ENCODE results near the gene UCK2. TPM values are rescaled to one million over a fixed set of nuclear protein-coding genes. Genes with fewer than 3 reads are reported as not detected.

Gene UCK2
- total RNA-seq, 1 experiment from 2014 or later, result 130 TPM

DNA sequence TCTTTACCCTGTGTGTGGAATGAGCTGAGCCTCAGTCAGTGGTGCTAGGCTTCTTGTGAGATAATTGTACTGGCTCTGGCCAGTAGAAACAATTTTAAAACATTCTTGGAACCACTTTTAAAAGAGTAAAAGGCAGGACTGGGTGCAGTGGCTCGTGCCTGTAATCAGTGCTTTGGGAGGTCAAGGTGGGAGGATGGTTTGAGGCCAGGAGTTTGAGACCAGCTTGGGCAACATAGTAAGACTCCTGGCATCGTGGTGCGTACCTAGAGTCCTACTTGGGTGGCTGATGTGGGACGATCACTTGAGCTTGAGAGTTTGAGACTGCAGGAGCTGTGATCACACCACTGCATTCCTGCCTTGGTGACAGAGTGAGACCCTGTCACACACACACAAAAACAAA is 89.8 kb downstream of the UCK2 start:
- H3K9me3 ChIP-seq, result no peaks in the 10 kb centered on the region
- H3K27me3 ChIP-seq, result no peaks in the 10 kb centered on the region
- H3K36me3 ChIP-seq, result peaks cover 18% of the 10 kb centered on the region
- no peak overlapping the region for H3K4me3 ChIP-seq
- DNase-seq, result no peak

DNA sequence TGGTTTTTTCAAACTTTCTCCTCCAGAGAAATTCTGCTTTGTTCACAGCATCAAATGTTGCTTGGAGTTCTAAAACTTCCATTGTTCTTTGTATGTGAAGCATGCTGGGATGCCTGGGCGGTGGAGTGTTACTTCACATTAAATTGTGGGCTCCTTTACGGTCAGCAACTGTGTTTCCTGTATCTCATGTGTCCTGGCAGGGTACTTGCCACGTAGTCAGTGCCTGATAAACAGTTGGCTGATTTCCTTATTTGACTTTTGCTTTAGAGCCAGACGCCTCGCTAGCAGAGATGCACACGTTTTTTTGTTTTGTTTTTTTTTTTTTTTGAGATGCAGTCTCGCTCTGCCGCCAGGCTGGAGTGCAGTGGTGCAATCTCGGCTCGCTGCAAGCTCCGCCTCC is 96.7 kb downstream of the UCK2 start:
- Histone ChIP-seq H3K27me3 (no peaks in the 10 kb centered on the region), H3K36me3 (no peaks in the 10 kb centered on the region; the same call in 1 of the 2 replicates), H3K9me3 (no peaks in the 10 kb centered on the region), H3K4me3 (no peak overlapping the region)
- no peak for DNase-seq

DNA sequence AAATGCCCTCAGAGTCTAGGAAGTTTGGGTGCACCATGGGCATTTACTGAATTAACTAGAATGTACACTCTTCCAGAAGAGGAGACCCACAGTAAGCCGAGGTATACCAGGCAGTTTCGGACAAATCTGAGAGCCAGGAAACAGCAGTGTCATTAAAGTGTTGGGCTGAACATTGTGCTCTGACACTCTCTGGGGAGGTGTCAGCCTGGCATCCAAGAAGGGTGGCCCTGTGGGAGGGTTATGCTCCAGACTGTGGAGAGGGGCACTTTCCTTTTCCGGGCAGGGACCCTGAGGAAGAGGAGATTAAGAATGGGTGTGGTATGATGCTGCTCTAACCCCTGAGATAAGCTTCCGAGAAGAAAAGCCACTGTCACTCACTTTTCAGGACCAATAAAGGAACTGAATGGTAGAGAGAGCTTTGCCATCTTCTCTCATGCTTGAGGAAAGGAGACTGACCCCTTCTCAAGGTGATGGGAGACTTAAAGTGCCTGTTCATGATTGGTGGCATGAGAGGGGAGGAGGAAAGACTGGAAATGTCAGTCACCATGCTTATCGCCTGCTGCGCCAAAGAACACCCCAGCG is 98.2 kb downstream of the UCK2 start:
- Histone ChIP-seq H3K36me3 (no peaks in the 10 kb centered on the region), H3K27me3 (no peaks in the 10 kb centered on the region)
- DNase-seq, result no peak

DNA sequence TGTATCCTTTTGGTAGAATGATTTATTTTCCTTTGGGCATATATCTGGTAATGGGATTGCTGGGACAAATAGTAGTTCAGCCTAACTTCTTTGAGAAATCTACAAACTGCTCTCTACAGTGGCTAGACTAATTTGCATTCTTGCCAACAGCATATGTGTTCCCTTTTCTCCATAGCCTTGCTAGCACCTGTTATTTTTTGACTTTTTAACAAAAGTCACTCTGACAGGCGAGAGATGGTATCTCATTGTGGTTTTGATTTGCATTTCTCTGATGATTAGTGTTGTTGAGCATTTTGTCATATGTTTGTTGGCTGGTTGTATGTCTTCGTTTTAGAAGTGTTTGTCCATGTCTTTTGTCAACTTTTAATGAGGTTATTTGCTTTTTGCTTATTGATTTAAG is 99.8 kb downstream of the UCK2 start:
- H3K36me3 ChIP-seq, result no peaks in the 10 kb centered on the region
- no peaks in the 10 kb centered on the region for H3K9me3 ChIP-seq
- DNase-seq, result no peak
- H3K4me3 ChIP-seq, result no peak overlapping the region
- no peaks in the 10 kb centered on the region for H3K27me3 ChIP-seq

More for the DNA sequence above, 98.2 kb downstream of the UCK2 start:
- no peak overlapping the region for H3K4me3 ChIP-seq
- no peaks in the 10 kb centered on the region for H3K9me3 ChIP-seq

DNA sequence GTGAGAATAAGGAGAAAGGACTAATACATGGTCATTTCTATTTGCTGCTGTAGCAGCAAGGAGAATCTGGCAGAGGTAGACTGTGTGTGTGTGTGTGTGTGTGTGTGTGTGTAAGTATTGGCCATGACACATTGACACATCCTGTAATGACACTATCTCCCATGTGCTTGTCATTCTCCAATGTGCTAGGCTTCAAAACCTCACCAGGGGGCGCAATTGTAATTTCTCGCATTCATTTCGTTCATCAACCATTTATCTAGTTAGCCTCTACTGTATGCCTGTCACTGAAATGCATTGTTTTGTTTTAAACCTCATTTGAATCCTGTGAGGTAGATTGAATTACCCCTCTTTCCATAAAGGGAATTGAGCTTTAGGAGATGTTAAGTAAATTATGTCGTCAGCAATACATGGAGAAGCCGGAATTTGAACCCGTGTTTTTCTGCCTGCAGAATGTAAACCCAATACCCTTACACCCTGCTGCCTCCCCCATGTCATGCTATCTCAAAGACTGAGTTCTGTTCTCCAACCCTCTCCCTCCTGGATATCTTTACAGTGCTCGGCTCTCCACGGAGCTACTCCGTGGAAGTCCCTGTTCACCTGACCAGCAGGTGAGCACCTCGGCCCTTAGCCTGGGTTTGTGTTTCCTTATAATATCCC is 100.8 kb downstream of the UCK2 start:
- Histone ChIP-seq H3K4me3 (no peak overlapping the region), H3K27me3 (no peaks in the 10 kb centered on the region), H3K36me3 (no peaks in the 10 kb centered on the region), H3K9me3 (no peaks in the 10 kb centered on the region)
- peak; percentile 32 for DNase-seq

DNA sequence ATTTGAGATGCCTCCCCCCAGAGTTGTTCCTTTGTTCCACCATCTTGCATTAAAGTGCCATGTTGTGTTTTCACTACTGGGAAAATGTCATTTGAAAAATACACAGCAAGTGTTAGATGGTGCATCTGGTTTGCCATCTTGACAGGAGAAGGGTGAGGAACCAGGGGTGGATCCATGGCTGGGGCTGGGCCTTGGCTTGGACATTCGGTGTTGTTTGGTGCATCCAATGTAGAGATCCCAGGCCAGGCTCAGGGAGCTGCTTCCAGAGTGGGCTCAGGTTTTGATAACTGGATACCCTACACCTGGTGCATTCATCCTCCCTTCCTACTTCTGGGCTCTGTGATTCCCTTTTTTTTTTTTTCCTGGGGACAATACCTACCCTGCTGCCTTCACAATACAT is 103.5 kb downstream of the UCK2 start:
- no peak overlapping the region for H3K4me3 ChIP-seq
- no peak for DNase-seq

DNA sequence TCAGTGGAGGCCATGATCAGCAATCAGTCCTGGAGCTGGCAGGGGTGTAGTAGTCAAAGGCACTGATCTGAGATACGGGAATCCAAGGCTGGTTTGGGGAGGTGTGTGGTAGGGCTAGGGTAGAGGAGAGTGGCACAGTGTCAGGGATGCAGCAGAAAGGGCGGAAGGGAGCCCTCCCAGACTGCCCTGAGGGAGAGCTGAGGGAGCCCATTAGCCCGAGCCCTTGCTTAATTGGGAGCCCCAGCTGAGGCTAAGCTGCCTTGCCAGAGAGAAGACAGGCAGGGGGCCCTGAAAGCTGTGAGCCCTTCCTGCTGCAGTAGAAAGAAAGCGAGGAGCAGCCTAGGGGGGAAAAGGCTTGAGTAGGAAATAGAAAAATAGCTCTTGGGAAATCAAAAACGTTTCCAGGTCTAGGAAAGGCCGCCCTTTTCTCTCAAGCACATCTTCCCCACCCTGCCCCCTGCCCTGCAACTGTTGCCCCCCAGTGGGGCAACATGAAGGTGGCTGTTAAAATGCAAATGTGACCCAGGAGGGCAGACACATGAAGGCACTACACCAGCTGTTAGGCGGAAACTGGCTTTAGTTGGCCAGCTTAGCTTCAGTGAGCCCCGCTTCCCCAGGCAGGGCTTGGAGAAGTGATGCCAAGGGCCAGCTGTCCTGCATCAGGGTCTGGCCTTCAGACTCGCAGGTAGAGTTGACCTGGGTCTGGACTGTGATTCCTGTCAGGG is 106.2 kb downstream of the UCK2 start:
- Histone ChIP-seq H3K4me3 (no peak overlapping the region), H3K9me3 (no peaks in the 10 kb centered on the region), H3K27me3 (no peaks in the 10 kb centered on the region), H3K36me3 (no peaks in the 10 kb centered on the region)
- DNase-seq, result no peak

More for the DNA sequence above, 103.5 kb downstream of the UCK2 start:
- Histone ChIP-seq H3K9me3 (no peaks in the 10 kb centered on the region), H3K36me3 (no peaks in the 10 kb centered on the region), H3K27me3 (no peaks in the 10 kb centered on the region)

DNA sequence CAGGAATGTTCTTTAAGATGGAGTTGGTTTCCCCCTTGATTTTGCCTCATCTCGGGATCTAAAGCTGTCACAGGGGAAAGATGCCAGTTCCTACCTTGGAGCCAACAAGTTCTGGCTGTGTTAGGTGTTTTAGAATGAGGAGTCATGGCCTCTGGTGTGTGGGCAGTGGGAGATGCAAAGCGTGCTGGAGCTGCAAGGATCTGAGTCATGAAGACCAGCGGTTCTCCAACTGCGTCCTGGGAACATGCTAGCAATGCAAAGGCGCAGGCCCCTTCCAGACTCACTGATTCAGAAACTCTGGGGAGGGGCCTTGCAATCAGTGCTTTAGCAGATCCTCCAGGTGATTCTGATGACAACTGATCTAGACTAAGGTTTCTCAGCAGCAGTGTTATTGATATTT is 109.1 kb downstream of the UCK2 start:
- Histone ChIP-seq H3K4me3 (no peak overlapping the region), H3K9me3 (no peaks in the 10 kb centered on the region), H3K27me3 (no peaks in the 10 kb centered on the region), H3K36me3 (no peaks in the 10 kb centered on the region)
- DNase-seq, result no peak

DNA sequence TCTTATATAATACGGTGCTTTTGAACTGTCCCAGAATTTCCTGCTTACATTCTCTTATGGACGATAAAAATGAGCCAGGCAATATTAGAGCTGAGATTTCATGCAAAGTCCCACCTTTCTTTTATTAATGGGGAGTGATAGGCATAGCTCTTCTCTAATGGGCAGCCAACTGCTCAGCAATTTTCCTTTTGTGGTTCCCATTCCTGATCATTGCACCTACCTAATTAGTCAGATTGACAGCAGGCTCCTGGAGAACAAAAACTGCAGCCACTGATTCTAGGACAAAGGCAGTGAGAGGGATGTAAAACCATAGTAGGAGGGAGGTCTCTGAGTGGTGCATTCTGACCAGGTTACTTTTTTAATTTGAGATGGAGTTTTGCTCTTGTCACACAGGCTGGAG is 110.4 kb downstream of the UCK2 start:
- no peak for DNase-seq
- H3K4me3 ChIP-seq, result no peak overlapping the region
- no peaks in the 10 kb centered on the region for H3K36me3 ChIP-seq
- H3K27me3 ChIP-seq, result no peaks in the 10 kb centered on the region
- no peaks in the 10 kb centered on the region for H3K9me3 ChIP-seq

DNA sequence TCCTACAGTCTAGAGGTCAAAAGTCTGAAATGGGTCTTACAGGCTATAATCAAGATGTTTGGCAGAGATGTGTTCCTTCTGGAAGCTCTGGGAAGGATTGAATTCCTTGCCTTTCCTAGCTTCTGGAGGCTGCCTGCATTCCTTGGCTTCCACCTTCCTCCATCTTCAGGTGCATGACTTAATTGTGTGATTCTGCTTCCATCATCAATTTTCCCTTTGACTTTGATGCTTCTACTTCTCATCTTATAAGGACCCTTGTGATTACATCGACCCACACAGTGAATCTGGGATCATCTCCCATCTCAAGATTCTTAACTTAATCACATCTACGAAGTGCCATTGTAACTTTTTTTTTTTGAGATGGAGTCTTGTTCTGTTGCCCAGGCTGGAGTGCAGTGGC is 111.4 kb downstream of the UCK2 start:
- Histone ChIP-seq H3K27me3 (no peaks in the 10 kb centered on the region), H3K4me3 (no peak overlapping the region), H3K36me3 (no peaks in the 10 kb centered on the region), H3K9me3 (no peaks in the 10 kb centered on the region)
- DNase-seq, result no peak

DNA sequence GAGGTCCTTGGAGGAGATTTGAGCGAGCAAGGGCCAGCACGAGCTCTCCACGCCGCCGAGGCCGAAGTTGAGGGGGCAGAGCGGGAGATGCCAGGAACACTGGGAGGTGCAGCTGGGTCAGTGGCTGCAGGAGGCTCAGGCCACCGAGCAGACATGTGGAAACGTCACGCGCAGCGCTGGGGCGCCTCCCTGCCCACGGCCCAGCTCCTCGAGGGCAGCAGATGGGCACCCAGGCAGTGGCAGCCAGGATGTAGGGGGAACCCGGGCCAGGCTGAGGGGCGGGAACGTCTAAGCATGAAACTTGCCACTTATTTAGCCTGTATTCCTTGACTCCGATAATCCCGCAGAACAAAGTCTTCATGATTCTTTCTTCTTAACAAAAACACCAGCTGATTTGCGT is 114.1 kb downstream of the UCK2 start:
- DNase-seq, result no peak
- Histone ChIP-seq H3K36me3 (no peaks in the 10 kb centered on the region), H3K27me3 (no peaks in the 10 kb centered on the region), H3K9me3 (no peaks in the 10 kb centered on the region), H3K4me3 (no peak overlapping the region)

DNA sequence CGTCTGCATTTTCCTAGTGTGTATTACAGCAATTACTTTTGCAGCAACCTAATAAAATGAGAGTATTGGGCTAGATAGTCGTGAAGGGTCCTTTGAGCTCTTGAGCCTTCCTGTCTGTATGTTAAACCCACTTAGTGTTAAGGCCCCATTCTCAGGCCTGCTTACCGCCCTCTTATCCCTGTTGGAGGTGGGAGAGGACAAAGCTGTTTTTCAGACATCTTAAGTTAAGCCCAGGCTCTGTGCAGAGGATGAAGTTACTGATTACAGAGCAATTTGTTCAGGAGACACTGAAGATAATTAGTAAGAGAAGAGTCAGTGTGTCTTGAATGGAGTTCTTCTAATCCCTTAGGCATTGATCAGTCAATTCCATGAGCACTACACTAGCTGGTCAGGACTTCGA is 114.6 kb downstream of the UCK2 start:
- H3K36me3 ChIP-seq, result no peaks in the 10 kb centered on the region
- H3K9me3 ChIP-seq, result no peaks in the 10 kb centered on the region
- DNase-seq, result no peak
- no peak overlapping the region for H3K4me3 ChIP-seq
- H3K27me3 ChIP-seq, result no peaks in the 10 kb centered on the region

DNA sequence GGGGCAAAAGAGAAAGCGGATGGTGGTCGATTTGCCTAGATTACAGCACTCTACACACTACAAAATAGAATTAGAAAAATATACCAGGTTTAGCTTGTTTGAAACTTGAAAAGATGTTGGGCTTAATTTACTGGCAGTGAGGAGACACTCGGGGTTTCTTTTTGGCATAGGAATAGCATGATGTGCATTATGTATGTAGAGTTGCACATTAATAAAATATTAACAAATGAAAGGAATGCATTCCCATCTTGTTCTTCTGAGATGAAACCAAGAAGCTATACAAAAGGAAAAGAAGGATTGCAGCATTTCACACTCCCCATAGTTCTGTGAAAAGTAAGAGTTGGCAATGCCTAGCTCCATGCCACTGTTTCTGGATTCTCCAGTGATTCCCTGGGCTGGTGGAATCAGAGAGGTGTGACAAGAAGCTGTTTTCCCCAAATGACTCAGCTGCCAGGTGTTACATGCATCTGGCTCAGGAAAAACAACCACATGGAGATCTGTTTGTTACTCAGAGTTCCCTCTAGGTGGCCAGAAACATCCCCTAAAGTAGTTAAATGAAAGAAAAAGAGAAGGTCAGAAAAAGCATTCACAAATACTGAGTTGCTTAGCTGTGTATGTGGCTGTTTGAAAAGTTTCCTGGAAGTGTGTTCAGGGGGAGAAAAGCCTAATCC is 115.6 kb downstream of the UCK2 start:
- Histone ChIP-seq H3K27me3 (no peaks in the 10 kb centered on the region), H3K36me3 (no peaks in the 10 kb centered on the region), H3K9me3 (no peaks in the 10 kb centered on the region), H3K4me3 (no peak overlapping the region)
- no peak for DNase-seq

DNA sequence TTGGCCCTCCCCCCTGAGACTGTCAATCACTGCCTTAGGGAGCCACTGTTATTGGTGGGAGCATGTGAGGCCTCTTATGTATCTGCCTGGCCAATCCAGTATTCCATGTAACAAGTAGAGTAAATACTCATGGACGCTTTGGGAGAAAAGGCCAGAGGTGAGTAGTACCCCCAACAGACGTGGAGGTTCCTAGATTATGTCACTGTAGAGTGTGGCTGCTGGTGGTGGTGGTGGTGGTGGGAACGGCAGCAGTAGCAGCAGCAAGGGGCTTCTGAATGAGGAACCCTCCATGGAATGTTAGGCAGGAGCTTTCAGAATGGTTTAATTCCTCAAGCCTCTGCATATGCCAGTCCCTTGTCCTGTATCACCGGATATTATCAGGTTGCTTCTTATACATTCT is 118.5 kb downstream of the UCK2 start:
- Histone ChIP-seq H3K9me3 (no peaks in the 10 kb centered on the region), H3K4me3 (no peak overlapping the region), H3K36me3 (no peaks in the 10 kb centered on the region), H3K27me3 (no peaks in the 10 kb centered on the region)
- no peak for DNase-seq

DNA sequence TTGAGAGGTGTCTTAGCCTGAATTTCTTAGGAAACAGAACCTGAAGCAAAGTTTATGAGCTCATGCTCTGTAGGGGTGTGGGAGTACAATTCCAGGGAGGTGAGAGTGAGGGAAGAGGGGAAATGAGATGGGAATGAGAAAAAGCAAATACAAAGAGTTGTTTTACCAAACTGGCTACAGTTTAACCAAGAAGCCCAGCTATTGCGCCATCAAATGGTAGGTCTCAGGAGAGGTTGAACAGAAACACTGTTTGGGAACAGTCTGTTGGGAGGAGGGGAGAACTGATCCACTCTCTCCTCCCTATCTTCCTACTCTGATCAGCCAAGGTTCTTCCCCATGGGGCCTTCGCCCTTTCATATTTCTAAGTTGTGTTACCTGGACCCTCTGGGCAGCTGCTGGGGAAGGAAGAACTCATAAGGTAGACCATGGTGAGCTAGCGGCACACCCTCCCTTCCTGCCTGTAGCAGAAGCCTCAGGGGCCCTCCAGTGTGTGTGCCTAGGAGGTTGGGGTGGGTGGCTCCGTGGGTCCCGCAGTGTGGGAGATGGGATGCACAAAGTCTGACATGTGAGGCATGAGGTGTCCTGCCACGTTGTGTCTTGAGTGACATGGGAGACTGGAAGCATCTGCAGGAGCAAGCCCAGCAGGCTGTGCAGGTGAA is 120.5 kb downstream of the UCK2 start:
- no peaks in the 10 kb centered on the region for H3K9me3 ChIP-seq
- no peak for DNase-seq
- H3K4me3 ChIP-seq, result no peak overlapping the region
- H3K27me3 ChIP-seq, result no peaks in the 10 kb centered on the region
- H3K36me3 ChIP-seq, result no peaks in the 10 kb centered on the region

DNA sequence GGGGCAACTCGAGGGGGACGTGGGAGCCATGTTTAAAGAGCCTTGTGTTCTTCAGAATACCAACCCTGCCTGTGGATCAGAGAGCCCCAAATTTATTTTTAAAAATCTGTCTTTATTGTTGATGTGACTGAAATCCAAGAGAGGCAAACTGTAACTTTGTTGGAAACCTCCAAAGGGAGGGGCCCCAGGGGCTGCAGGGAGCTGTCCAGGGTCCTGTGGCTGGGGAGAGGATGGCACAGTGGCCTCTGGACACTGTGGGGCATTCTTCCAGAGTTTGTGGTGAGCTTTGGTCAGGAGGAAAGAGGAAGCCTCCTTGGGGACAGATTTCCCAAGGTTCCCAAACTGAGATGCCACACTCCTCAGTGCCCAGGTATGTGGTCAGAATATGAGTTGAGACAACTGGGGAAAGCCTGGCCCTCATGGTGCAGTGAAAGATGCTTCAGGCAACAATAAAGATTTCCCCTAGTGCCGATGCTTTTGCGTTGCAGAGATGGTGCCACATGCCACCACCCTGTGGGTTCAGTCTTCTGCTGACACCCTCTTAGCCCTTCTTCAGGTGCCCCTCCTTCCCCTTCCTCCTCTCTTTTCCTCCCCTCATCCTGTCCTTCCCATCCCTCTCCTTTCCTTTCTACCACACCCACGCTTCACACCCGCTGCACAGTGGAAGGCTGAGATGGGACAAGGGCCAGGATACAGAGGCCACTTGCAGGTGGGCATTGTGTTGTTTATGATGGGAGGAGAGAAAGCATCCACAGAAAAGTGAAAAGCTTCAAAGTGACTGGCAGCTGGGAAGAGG is 122.1 kb downstream of the UCK2 start:
- DNase-seq, result peak; percentile 43
- no peak overlapping the region for H3K4me3 ChIP-seq
- H3K27me3 ChIP-seq, result no peaks in the 10 kb centered on the region; the same call in 1 of the 2 replicates
- H3K36me3 ChIP-seq, result no peaks in the 10 kb centered on the region
- H3K9me3 ChIP-seq, result no peaks in the 10 kb centered on the region
